ENCODE results near the gene CTDSPL. TPM values are rescaled to one million over a fixed set of nuclear protein-coding genes. Genes with fewer than 3 reads are reported as not detected.

Gene CTDSPL
- total RNA-seq, 1 donor from 2014 or later, result not detected

DNA sequence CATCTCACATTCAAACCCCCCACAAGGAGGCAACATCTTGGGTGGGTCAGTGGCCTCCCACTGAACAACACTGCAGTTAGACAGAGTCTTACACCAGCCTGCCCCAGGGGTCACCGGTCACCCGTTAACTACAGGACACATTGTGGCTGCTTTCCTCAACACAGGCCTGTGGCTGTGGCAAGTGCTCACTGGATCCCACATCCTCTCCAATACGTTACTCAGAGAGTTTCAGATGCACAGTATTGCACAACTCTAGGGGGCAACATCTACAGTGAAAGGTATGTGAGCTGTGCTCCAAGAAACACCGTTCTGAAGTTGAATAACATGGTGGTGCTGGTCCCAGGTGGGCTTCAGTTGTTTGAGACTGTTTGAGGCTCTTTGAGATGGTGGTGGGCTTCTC lies 41.0 kb downstream of the CTDSPL start:
- Mint-ChIP-seq H3K36me3 (ENCODE audit: low read depth) (no peaks in the 10 kb centered on the region), H3K4me3 (no peak overlapping the region), H3K27ac (no peak overlapping the region), H3K4me1 (no peaks in the 10 kb centered on the region), H3K27me3 (peaks cover 25% of the 10 kb centered on the region), H3K9me3 (no peaks in the 10 kb centered on the region)
- TF ChIP-seq, protein P1, sequence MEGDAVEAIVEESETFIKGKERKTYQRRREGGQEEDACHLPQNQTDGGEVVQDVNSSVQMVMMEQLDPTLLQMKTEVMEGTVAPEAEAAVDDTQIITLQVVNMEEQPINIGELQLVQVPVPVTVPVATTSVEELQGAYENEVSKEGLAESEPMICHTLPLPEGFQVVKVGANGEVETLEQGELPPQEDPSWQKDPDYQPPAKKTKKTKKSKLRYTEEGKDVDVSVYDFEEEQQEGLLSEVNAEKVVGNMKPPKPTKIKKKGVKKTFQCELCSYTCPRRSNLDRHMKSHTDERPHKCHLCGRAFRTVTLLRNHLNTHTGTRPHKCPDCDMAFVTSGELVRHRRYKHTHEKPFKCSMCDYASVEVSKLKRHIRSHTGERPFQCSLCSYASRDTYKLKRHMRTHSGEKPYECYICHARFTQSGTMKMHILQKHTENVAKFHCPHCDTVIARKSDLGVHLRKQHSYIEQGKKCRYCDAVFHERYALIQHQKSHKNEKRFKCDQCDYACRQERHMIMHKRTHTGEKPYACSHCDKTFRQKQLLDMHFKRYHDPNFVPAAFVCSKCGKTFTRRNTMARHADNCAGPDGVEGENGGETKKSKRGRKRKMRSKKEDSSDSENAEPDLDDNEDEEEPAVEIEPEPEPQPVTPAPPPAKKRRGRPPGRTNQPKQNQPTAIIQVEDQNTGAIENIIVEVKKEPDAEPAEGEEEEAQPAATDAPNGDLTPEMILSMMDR (IDR thresholded peaks at IDR 0.05), result no peak
- ATAC-seq (ENCODE audit: low read depth), result no peak
- no peak for DNase-seq
- POLR2A ChIA-PET, result no interaction called here
- intact Hi-C loops (cut with micrococcal nuclease), result no loop called here
- CTCF ChIA-PET, result no interaction called here

DNA sequence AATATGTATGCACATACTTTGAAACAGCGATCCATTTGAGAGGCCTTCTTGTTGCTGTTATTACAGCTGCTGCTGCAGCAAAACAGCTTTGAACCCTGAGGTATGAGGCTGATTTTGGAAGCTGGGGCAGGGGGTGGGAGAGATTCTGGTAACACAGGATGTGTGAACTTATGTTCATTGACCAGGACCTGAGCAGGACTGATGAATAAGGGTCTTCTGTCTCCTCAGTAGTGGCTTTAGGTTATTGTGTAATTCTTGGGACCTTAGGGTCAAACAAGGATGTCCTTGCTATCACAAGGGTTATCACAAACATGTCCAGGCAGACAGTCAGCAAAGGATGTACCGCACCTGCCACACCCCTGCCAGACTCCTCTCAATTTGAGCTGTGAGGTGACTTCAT lies 41.6 kb downstream of the CTDSPL start:
- intact Hi-C loops (cut with micrococcal nuclease), result no loop called here
- no peak overlapping the region for H3K27ac Mint-ChIP-seq
- CTCF ChIA-PET, result no interaction called here
- TF ChIP-seq, protein P1 (IDR thresholded peaks at IDR 0.05), result no peak
- H3K36me3 Mint-ChIP-seq (ENCODE audit: low read depth), result no peaks in the 10 kb centered on the region
- POLR2A ChIA-PET, result no interaction called here
- no peaks in the 10 kb centered on the region for H3K4me1 Mint-ChIP-seq
- H3K9me3 Mint-ChIP-seq, result no peaks in the 10 kb centered on the region
- ATAC-seq (ENCODE audit: low read depth) (no peak), DNase-seq (no peak)
- H3K27me3 Mint-ChIP-seq, result peaks cover 28% of the 10 kb centered on the region
- no peak overlapping the region for H3K4me3 Mint-ChIP-seq

DNA sequence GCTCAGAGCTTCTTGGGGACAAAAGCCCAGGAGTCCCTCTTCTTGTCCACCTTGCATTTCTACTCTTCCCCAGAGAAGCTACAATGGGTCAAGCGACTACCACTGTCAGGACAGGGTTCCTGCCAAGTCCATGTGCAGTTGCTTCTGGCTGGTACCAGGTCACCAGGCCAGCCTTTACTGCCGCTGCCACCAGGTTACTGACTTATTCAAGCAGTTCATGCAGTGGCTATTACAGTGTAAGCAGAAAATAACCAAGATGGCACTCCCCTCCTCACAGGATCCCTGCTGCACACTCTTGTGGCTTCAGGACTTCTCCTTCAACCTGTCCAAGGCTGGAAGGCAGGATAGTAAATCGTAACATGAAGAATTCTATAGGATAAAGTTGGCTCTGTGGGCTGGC lies 42.1 kb downstream of the CTDSPL start:
- DNase-seq (no peak), ATAC-seq (ENCODE audit: low read depth) (no peak)
- no peak overlapping the region for H3K4me3 Mint-ChIP-seq
- H3K27ac Mint-ChIP-seq, result no peak overlapping the region
- peaks cover 29% of the 10 kb centered on the region for H3K27me3 Mint-ChIP-seq
- intact Hi-C loops (cut with micrococcal nuclease), result no loop called here
- ChIA-PET CTCF (no interaction called here), POLR2A (no interaction called here)
- no peaks in the 10 kb centered on the region for H3K9me3 Mint-ChIP-seq
- H3K4me1 Mint-ChIP-seq, result no peaks in the 10 kb centered on the region
- TF ChIP-seq, protein P1 (IDR thresholded peaks at IDR 0.05), result no peak
- H3K36me3 Mint-ChIP-seq (ENCODE audit: low read depth), result no peaks in the 10 kb centered on the region

DNA sequence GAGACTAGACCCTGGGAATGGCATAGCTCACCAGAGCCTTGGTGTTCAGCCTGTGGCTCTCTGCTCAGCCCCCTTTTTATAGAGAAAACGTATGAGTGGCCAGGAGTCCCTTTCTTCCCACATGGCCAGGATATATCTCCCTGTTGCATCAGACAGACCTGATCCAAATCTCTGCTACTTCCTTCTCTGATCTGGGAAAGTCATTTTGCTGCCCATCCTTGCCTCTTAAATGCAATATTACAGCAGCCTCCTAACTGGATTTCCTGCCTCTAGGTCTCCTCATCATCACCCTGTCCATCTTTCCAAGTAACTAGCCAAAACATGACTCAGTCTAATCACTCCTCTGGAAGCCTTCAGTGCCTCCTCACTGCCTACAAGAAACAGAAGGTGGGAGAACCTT lies 42.9 kb downstream of the CTDSPL start:
- TF ChIP-seq, protein P1 (IDR thresholded peaks at IDR 0.05), result no peak
- intact Hi-C loops (cut with micrococcal nuclease), result no loop called here
- Mint-ChIP-seq H3K27ac (no peak overlapping the region), H3K36me3 (ENCODE audit: low read depth) (no peaks in the 10 kb centered on the region), H3K4me3 (no peak overlapping the region), H3K4me1 (no peaks in the 10 kb centered on the region), H3K27me3 (peaks cover 28% of the 10 kb centered on the region), H3K9me3 (no peaks in the 10 kb centered on the region)
- ChIA-PET POLR2A (no interaction called here), CTCF (no interaction called here)
- ATAC-seq (ENCODE audit: low read depth) (no peak), DNase-seq (no peak)

DNA sequence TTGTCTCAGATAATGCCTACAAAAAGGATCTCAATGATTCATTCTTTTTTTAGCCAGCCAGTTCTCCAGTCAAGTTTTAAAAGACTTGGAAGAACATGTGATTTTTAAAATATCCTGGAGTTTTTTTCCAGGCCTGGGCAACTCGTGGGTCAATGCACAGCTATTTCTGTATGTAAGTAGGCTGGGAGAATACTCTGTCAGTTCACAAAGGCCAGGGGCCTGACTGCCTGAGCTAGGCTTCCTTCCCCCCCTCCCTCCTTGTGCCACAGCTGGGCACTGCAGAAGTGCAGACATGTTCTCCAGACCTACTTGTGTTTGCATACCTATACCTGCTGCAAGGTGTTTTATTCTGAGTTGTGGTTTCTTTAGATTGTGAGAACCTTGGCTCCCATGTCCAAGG lies 43.7 kb downstream of the CTDSPL start:
- Mint-ChIP-seq H3K27me3 (peaks cover 26% of the 10 kb centered on the region), H3K36me3 (ENCODE audit: low read depth) (no peaks in the 10 kb centered on the region), H3K9me3 (no peaks in the 10 kb centered on the region), H3K27ac (no peak overlapping the region), H3K4me1 (no peaks in the 10 kb centered on the region), H3K4me3 (no peak overlapping the region)
- ChIA-PET POLR2A (no interaction called here), CTCF (no interaction called here)
- TF ChIP-seq, protein P1 (IDR thresholded peaks at IDR 0.05), result no peak
- ATAC-seq (ENCODE audit: low read depth) (no peak), DNase-seq (no peak)
- intact Hi-C loops (cut with micrococcal nuclease), result no loop called here
